ENCODE measurements around the gene DGKH.

DGKH gene

GRCh38 chr13:42283574-42283973 lies 235.1 kb downstream of the DGKH start:
- no peak for DNase-seq

- no peak for DNase-seq
Measured at GRCh38 chr13:42284068-42284467, 235.6 kb downstream of the DGKH start.

Data from MV-4-11 (cell line).